ENCODE results near the gene SPDYA. TPM values are rescaled to one million over a fixed set of nuclear protein-coding genes. Genes with fewer than 3 reads are reported as not detected.

Gene SPDYA
- polyA plus RNA-seq, 5 donors = 2.6 to 5.7 (median 4.0) TPM

Other genes starting within 250 kb of the SPDYA start
- 100 to 1,000 TPM; 132 to 203 (median 168) TPM for gene PPP1CB, start 59.0 kb upstream of the SPDYA start, polyA plus RNA-seq (ENCODE audit: insufficient read depth in 1 of 5, insufficient read length in 5 of 5, low replicate concordance in 1 of 5)
- 10 to 100 TPM; 17.8 to 31.6 (median 22.9) TPM for gene TRMT61B, start 59.5 kb downstream of the SPDYA start, polyA plus RNA-seq (ENCODE audit: insufficient read depth in 1 of 5, insufficient read length in 5 of 5, low replicate concordance in 1 of 5)
- gene WDR43, start 83.8 kb downstream of the SPDYA start, polyA plus RNA-seq (ENCODE audit: insufficient read depth in 1 of 5, insufficient read length in 5 of 5, low replicate concordance in 1 of 5) = 10 to 100 TPM; 33.1 to 51.5 (median 47.0) TPM
- 1 to 10 TPM; 1.0 to 6.5 (median 4.1) TPM for gene TOGARAM2, start 170.5 kb downstream of the SPDYA start, polyA plus RNA-seq (ENCODE audit: insufficient read depth in 1 of 5, insufficient read length in 5 of 5, low replicate concordance in 1 of 5)